Panc1 (cell line): ENCODE results near the gene SOWAHB. TPM values are rescaled to one million over a fixed set of nuclear protein-coding genes. Genes with fewer than 3 reads are reported as not detected.

ENCODE experiments used
- ATAC-seq: fragments of 200-7000 bp; cut with Tn5 transposase; 2 replicates; pipeline ENCODE4 v1.9.1; 2020; ENCODE audit warnings: mild to moderate bottlenecking, moderate library complexity
- BruUV-seq: library from RNA; stranded (reverse); fragments of 400-500 nt; replicated peaks from 2 replicates; lab custom pipeline; 2021; lab: Mats Ljungman, UMichigan
- CTCF ChIA-PET: fragments of 300-600 bp; sonication (Branson Sonifier 250); formaldehyde crosslinking; loops from one replicate; lab custom pipeline; 2022; ENCODE audit warnings: antibody characterized with exemption; lab: Charles Lee
- POLR2A ChIA-PET: fragments of 300-600 bp; sonication (Branson Sonifier 250); formaldehyde crosslinking; loops from one replicate; lab custom pipeline; 2022; ENCODE audit warnings: antibody characterized with exemption; lab: Charles Lee
- DNase-seq: peaks from one replicate; pipeline ENCODE4 v3.0.0-alpha.2; 2010; ENCODE audit warnings: low read depth, low spot score
- H3K27ac ChIP-seq: 2 replicates; pipeline ENCODE4 v1.5.1; 2011; ENCODE audit warnings: mild to moderate bottlenecking, low read length, inconsistent platforms
- H3K27me3 ChIP-seq: fragments of 200-500 bp; sonication (Bioruptor generic); 2 replicates; pipeline ENCODE4 v1.6.0; 2014; ENCODE audit warnings: low read length, inconsistent platforms; ENCODE audit not compliant: control insufficient read depth, insufficient read depth
- H3K36me3 ChIP-seq: fragments of 200-500 bp; sonication (Bioruptor generic); 2 replicates; pipeline ENCODE4 v1.5.1; 2014; ENCODE audit warnings: inconsistent platforms, mild to moderate bottlenecking, low read length, moderate library complexity; ENCODE audit not compliant: control insufficient read depth, insufficient read depth
- H3K4me1 ChIP-seq: 2 replicates; pipeline ENCODE4 v1.5.1; 2011; ENCODE audit warnings: inconsistent platforms, mild to moderate bottlenecking, low read length, moderate library complexity; ENCODE audit not compliant: control insufficient read depth, insufficient read depth
- H3K4me3 ChIP-seq, 2 experiments: 2 replicates each; pipeline ENCODE4 v1.5.1; 2011 to 2012; ENCODE audit warnings: low read depth in 2 of 2, low read length in 2 of 2, mild to moderate bottlenecking in 2 of 2, inconsistent platforms in 1 of 2, moderate library complexity in 1 of 2
- H3K9me3 ChIP-seq: fragments of 200-500 bp; sonication (Bioruptor generic); 2 replicates; pipeline ENCODE4 v1.5.1; 2014; ENCODE audit warnings: low read depth, mild to moderate bottlenecking, inconsistent platforms, low read length, moderate library complexity; ENCODE audit not compliant: control insufficient read depth, insufficient read depth
- POLR2AphosphoS5 ChIP-seq: IDR thresholded peaks from 2 replicates; pipeline ENCODE4 v1.6.1; 2012; ENCODE audit warnings: mild to moderate bottlenecking, low read depth, low read length, moderate library complexity
- SIN3A ChIP-seq: IDR thresholded peaks from 2 replicates; pipeline ENCODE4 v1.6.1; 2012; ENCODE audit warnings: low read depth, mild to moderate bottlenecking, low read length, moderate library complexity, borderline replicate concordance; ENCODE audit not compliant: insufficient read depth
- TCF7L2 ChIP-seq: IDR thresholded peaks from 2 replicates; pipeline ENCODE4 v1.6.1; 2011; ENCODE audit warnings: mild to moderate bottlenecking, low read depth, low read length, inconsistent platforms
- in situ Hi-C: cut with HindIII; loops from 2 replicates; pipeline ENCODE4 v1.10.0; 2016; ENCODE audit warnings: low sequenced_read_pairs, low pct_unique_long_range_greater_than_20kb
- intact Hi-C: fragments of 100-400 bp; cut with micrococcal nuclease; formaldehyde crosslinking; loops from one replicate; pipeline ENCODE4 v1.10.0; 2022; ENCODE audit not compliant: unreplicated experiment
- total RNA-seq: library from RNA; stranded (reverse); gene quantifications from one replicate; pipeline ENCODE4 v1.2.1, GENCODE V29; 2021; ENCODE audit not compliant: unreplicated experiment
- TF ChIP-seq, protein P1 (sequence below), 2 experiments: IDR thresholded peaks; 2 replicates each; pipeline ENCODE4 v1.6.1; 2011 to 2012; ENCODE audit warnings: low read depth in 2 of 2, control low read depth in 1 of 2, low read length in 1 of 2, mild to moderate bottlenecking in 1 of 2, moderate library complexity in 1 of 2; ENCODE audit not compliant: insufficient read depth in 1 of 2
- TF ChIP-seq, protein P2 (sequence below): fragments of 450-650 bp; IDR thresholded peaks from 2 replicates; pipeline ENCODE4 v1.5.1; 2017; ENCODE audit warnings: mild to moderate bottlenecking

SOWAHB gene
- total RNA-seq, 1 experiment from 2014 or later, result 4.0 TPM

DNA sequence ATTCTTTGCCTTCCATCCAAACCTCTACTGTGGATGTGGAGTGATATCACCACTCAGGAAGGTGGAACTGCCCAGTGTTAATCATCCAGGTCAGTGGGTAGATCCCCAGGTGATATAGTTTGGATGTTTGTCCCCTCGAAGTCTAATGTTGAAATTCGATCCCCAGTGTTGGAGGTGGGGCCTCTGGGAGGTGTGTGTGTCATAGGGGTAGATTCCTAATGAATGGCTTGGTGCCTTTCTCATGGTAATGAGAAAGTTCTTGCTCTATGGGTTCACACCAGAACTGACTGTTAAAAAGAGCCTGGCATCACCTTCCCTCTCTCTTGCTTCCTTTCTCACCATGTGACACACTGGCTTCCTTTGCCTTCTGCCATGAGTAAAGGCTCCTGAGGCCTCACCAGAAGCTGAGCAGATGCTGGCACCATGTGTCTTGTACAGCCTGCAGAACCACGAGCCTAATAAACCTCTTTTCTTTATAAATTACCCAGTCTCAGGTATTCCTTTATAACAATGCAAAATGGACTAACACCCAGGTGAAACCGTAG is 6.8 kb upstream of the SOWAHB start:
- TF ChIP-seq POLR2AphosphoS5 (no peak), SIN3A (no peak), TCF7L2 (no peak)
- TF ChIP-seq, protein P1, sequence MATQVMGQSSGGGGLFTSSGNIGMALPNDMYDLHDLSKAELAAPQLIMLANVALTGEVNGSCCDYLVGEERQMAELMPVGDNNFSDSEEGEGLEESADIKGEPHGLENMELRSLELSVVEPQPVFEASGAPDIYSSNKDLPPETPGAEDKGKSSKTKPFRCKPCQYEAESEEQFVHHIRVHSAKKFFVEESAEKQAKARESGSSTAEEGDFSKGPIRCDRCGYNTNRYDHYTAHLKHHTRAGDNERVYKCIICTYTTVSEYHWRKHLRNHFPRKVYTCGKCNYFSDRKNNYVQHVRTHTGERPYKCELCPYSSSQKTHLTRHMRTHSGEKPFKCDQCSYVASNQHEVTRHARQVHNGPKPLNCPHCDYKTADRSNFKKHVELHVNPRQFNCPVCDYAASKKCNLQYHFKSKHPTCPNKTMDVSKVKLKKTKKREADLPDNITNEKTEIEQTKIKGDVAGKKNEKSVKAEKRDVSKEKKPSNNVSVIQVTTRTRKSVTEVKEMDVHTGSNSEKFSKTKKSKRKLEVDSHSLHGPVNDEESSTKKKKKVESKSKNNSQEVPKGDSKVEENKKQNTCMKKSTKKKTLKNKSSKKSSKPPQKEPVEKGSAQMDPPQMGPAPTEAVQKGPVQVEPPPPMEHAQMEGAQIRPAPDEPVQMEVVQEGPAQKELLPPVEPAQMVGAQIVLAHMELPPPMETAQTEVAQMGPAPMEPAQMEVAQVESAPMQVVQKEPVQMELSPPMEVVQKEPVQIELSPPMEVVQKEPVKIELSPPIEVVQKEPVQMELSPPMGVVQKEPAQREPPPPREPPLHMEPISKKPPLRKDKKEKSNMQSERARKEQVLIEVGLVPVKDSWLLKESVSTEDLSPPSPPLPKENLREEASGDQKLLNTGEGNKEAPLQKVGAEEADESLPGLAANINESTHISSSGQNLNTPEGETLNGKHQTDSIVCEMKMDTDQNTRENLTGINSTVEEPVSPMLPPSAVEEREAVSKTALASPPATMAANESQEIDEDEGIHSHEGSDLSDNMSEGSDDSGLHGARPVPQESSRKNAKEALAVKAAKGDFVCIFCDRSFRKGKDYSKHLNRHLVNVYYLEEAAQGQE (IDR thresholded peaks at IDR 0.05; ENCODE audit: insufficient read depth in 1 of 2, low read depth in 2 of 2, low read length in 1 of 2), result no peak
- TF ChIP-seq, protein P2, sequence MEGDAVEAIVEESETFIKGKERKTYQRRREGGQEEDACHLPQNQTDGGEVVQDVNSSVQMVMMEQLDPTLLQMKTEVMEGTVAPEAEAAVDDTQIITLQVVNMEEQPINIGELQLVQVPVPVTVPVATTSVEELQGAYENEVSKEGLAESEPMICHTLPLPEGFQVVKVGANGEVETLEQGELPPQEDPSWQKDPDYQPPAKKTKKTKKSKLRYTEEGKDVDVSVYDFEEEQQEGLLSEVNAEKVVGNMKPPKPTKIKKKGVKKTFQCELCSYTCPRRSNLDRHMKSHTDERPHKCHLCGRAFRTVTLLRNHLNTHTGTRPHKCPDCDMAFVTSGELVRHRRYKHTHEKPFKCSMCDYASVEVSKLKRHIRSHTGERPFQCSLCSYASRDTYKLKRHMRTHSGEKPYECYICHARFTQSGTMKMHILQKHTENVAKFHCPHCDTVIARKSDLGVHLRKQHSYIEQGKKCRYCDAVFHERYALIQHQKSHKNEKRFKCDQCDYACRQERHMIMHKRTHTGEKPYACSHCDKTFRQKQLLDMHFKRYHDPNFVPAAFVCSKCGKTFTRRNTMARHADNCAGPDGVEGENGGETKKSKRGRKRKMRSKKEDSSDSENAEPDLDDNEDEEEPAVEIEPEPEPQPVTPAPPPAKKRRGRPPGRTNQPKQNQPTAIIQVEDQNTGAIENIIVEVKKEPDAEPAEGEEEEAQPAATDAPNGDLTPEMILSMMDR, result no peak
- CTCF ChIA-PET, result no interaction called here
- no peaks in the 10 kb centered on the region; the same call in 1 of the 2 replicates for H3K27me3 ChIP-seq
- intact Hi-C loops, result no loop called here
- no peaks in the 10 kb centered on the region for H3K9me3 ChIP-seq
- no TSS peak for BruUV-seq
- no peaks in the 10 kb centered on the region for H3K4me1 ChIP-seq
- in situ Hi-C loops, result no loop called here
- no peak for ATAC-seq
- no peak overlapping the region for H3K27ac ChIP-seq
- no peak overlapping the region for H3K4me3 ChIP-seq
- DNase-seq, result no peak
- no peaks in the 10 kb centered on the region for H3K36me3 ChIP-seq
- POLR2A ChIA-PET, result no interaction called here

DNA sequence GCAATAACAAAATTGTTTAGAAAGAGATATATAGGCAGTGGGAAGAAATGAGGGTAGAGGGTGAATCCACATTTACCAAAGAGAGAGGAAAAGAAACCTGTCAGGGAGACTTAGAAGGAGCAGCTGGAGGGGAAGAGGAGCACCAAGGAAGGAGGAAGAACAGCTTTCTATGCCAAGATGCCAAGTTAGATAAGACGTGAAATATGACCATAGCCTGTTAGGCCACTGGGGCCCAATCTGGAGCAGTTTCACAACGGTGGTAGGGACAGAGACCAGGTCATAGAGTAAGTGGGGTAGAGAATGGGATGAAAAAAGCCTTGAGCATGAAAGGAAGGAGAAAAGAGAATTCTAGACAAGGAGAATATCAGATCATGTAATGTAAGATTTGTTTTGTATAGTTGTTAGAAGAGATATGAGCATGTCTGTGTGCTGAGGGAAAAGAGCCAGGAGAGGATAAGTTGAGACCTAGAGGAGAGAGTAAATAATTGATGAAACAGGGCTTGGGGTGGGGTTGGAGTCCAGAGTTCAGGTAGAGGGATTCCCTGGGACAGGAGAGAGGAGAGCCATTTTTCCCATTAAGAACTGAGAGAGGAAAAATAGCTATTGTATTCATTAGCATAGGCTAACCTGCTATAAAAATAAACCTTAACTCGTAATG is 4.4 kb upstream of the SOWAHB start:
- intact Hi-C loops, result no loop called here
- in situ Hi-C loops, result no loop called here
- CTCF ChIA-PET, result no interaction called here
- Histone ChIP-seq H3K27me3 (peaks cover 8% of the 10 kb centered on the region), H3K9me3 (no peaks in the 10 kb centered on the region), H3K27ac (no peak overlapping the region), H3K4me1 (no peaks in the 10 kb centered on the region), H3K4me3 (no peak overlapping the region), H3K36me3 (no peaks in the 10 kb centered on the region)
- DNase-seq (no peak), ATAC-seq (no peak)
- POLR2A ChIA-PET, result no interaction called here
- TF ChIP-seq SIN3A (no peak), POLR2AphosphoS5 (no peak), TCF7L2 (no peak)
- TF ChIP-seq, protein P2, result no peak
- TF ChIP-seq, protein P1 (IDR thresholded peaks at IDR 0.05; ENCODE audit: insufficient read depth in 1 of 2, low read depth in 2 of 2, low read length in 1 of 2), result no peak
- no TSS peak for BruUV-seq
